ENCODE measurements around the gene ZNF219. TPM values are rescaled to one million over a fixed set of nuclear protein-coding genes. Genes with fewer than 3 reads are reported as not detected.

Gene ZNF219
- total and polyA plus RNA-seq, 2 of the 13 experiments (the other 11 are each of a cell fraction or from before 2014, with no cell fraction given) = 34.5 to 36.6 TPM

- no peak for ATAC-seq
- H3K9me3 ChIP-seq (ENCODE audit: low read length) = no peaks in the 10 kb centered on the region
- DNase-seq (ENCODE audit: low spot score) = no peak
- CTCF ChIA-PET (ENCODE audit: low intra/inter-chr PET ratio, low total read pairs) = interaction anchor here (2.5 kb wide), 1 partner anchor 51 kb away, joined by 14 read pairs; no protein-coding TSS in a partner anchor
- H3K79me2 ChIP-seq (ENCODE audit: insufficient read depth, low read length) = no peaks in the 10 kb centered on the region
- no peak within 1 kb of the TSS for H2AFZ ChIP-seq (ENCODE audit: low read length)
- H3K27me3 ChIP-seq (ENCODE audit: control insufficient read depth in 1 of 2, insufficient read depth in 2 of 2, low read length in 2 of 2) = no peaks in the 10 kb centered on the region
- BruUV-seq (replicated peaks) = no TSS peak
- H4K20me1 ChIP-seq (ENCODE audit: insufficient read depth, low read length) = no peaks in the 10 kb centered on the region
- H3K36me3 ChIP-seq (replicated peaks in 1 of 2; ENCODE audit: control insufficient read depth in 1 of 2, insufficient read depth in 2 of 2, low read length in 2 of 2) = no peaks in the 10 kb centered on the region
- FAIRE-seq = no peak
- no peak within 1 kb of the TSS for H3K9ac ChIP-seq (ENCODE audit: insufficient read depth, low read depth, low read length)
- H3K4me3 ChIP-seq (replicated peaks in 1 of 3; ENCODE audit: insufficient read depth in 1 of 3, low read depth in 2 of 3, low read length in 3 of 3) = no peak within 1 kb of the TSS
- in situ Hi-C loops (cut with HindIII; ENCODE audit: extremely low pct_ligation_motif_present, low pct_unique_long_range_greater_than_20kb) = loop anchor here (5.0 kb wide), 1 partner anchor 185 kb away; no protein-coding TSS in a partner anchor
- H3K27ac ChIP-seq (ENCODE audit: extremely low read length, insufficient read depth, low read length) = no peak within 1 kb of the TSS
- 93% methylated on average over 11 of the region's 11 CpGs for WGBS (ENCODE audit: low lambda C conversion rate)
- intact Hi-C loops (cut with micrococcal nuclease; ENCODE audit: unreplicated experiment) = loop anchor here (2.0 kb wide), 1 partner anchor 13 kb away; no protein-coding TSS in a partner anchor
- H3K4me1 ChIP-seq (ENCODE audit: insufficient read depth, low read length) = peaks cover 76% of the 10 kb centered on the region
- TF ChIP-seq WIZ (CRISPR knock-in tag; IDR thresholded peaks at IDR 0.05) (no peak), REXO4 (CRISPR knock-in tag; IDR thresholded peaks at IDR 0.05; ENCODE audit: borderline replicate concordance) (no peak), FOXP1 (IDR thresholded peaks at IDR 0.05) (no peak), FOXP1 (CRISPR knock-in tag; IDR thresholded peaks at IDR 0.05) (no peak), ZNF816 (CRISPR knock-in tag; IDR thresholded peaks at IDR 0.05; ENCODE audit: borderline replicate concordance) (no peak), KLF15 (CRISPR knock-in tag; IDR thresholded peaks at IDR 0.05; ENCODE audit: borderline replicate concordance) (no peak), ZNF543 (CRISPR knock-in tag; IDR thresholded peaks at IDR 0.05) (no peak), FOXA3 (CRISPR knock-in tag; IDR thresholded peaks at IDR 0.05) (no peak), ZBTB10 (CRISPR knock-in tag; IDR thresholded peaks at IDR 0.05; ENCODE audit: borderline replicate concordance) (no peak), ATAD3A (CRISPR knock-in tag; IDR thresholded peaks at IDR 0.05) (no peak), MIXL1 (CRISPR knock-in tag; IDR thresholded peaks at IDR 0.05) (no peak), HOXA9 (CRISPR knock-in tag; IDR thresholded peaks at IDR 0.05; ENCODE audit: borderline replicate concordance) (no peak), ZNF614 (CRISPR knock-in tag; IDR thresholded peaks at IDR 0.05; ENCODE audit: borderline replicate concordance) (no peak), MXD4 (CRISPR knock-in tag; IDR thresholded peaks at IDR 0.05) (no peak), NFYC (CRISPR knock-in tag; IDR thresholded peaks at IDR 0.05) (no peak), ZMAT5 (CRISPR knock-in tag; IDR thresholded peaks at IDR 0.05; ENCODE audit: borderline replicate concordance, low read depth) (no peak), ZNF746 (CRISPR knock-in tag; IDR thresholded peaks at IDR 0.05) (no peak), ZNF33B (CRISPR knock-in tag; IDR thresholded peaks at IDR 0.05) (no peak)
- POLR2A ChIA-PET = interaction anchor here (1.0 to 3.5 kb wide), 3 partner anchors 12 to 29 kb away, joined by 4 to 26 read pairs (median 7); partner anchors contain the start of gene NDRG2
- no peak within 1 kb of the TSS for H3K4me2 ChIP-seq (ENCODE audit: low read depth, low read length)
These were observed 56.6 kb downstream of the ZNF219 start, which contains the start of gene RNASE7 for GRCh38 chr14:21041676-21042433. Gene RNASE7 (plus strand): TSS chr14:21042362. CDS start chr14:21042993, 631 bp downstream.

Measured in HepG2 (cell line).